Neural progenitor cell (in vitro differentiated cells): ENCODE measurements around the gene PKNOX2. TPM values are rescaled to one million over a fixed set of nuclear protein-coding genes. Genes with fewer than 3 reads are reported as not detected.
A peak's percentile ranks its signal among the peaks of the same experiment; 100 is the strongest.

Experiments
- DNase-seq: peaks from one replicate; pipeline ENCODE4 v3.0.0-alpha.2; 2016; ENCODE audit warnings: low spot score
- H2AFZ ChIP-seq: fragments of 200-600 bp; sonication (generic); replicated peaks from 2 replicates; pipeline ENCODE4 v1.6.1; 2016; ENCODE audit warnings: antibody characterized with exemption
- H3F3A ChIP-seq: fragments of 200-600 bp; sonication (generic); 2 replicates; pipeline ENCODE4 v1.6.1; 2016; ENCODE audit warnings: antibody characterized with exemption, low read depth
- H3K27ac ChIP-seq: fragments of 200-600 bp; sonication (generic); 2 replicates; pipeline ENCODE4 v1.5.1; 2016; ENCODE audit warnings: mild to moderate bottlenecking
- H3K27me3 ChIP-seq: fragments of 200-600 bp; sonication (generic); 2 replicates; pipeline ENCODE4 v1.6.1; 2016; ENCODE audit warnings: mild to moderate bottlenecking, moderate library complexity
- H3K36me3 ChIP-seq: fragments of 200-600 bp; sonication (generic); 2 replicates; pipeline ENCODE4 v1.5.1; 2016
- H3K4me1 ChIP-seq: fragments of 200-600 bp; sonication (generic); 2 replicates; pipeline ENCODE4 v1.6.1; 2016; ENCODE audit warnings: mixed run types
- H3K4me2 ChIP-seq: fragments of 200-600 bp; sonication (generic); 2 replicates; pipeline ENCODE4 v1.6.1; 2016
- H3K4me3 ChIP-seq: fragments of 200-600 bp; sonication (generic); 2 replicates; pipeline ENCODE4 v1.5.1; 2016
- H3K79me2 ChIP-seq: fragments of 200-600 bp; sonication (generic); 2 replicates; pipeline ENCODE4 v1.6.1; 2016; ENCODE audit warnings: low read depth
- H3K9ac ChIP-seq: fragments of 200-600 bp; sonication (generic); 2 replicates; pipeline ENCODE4 v1.6.1; 2016
- H3K9me3 ChIP-seq: fragments of 200-600 bp; sonication (generic); 2 replicates; pipeline ENCODE4 v1.5.1; 2016; ENCODE audit warnings: low read depth
- H4K20me1 ChIP-seq: fragments of 200-600 bp; sonication (generic); 2 replicates; pipeline ENCODE4 v1.6.1; 2016; ENCODE audit warnings: low read depth
- H3K27ac Mint-ChIP-seq: 3 replicates; pipeline ENCODE4 v1.8.0; 2021; ENCODE audit warnings: mixed read lengths
- H3K27me3 Mint-ChIP-seq: 2 replicates; pipeline ENCODE4 v1.8.0; 2022; ENCODE audit warnings: low read depth, mild to moderate bottlenecking, inconsistent platforms, moderate library complexity, mixed read lengths; ENCODE audit not compliant: insufficient read depth
- H3K36me3 Mint-ChIP-seq: 3 replicates; pipeline ENCODE4 v1.8.0; 2021; ENCODE audit warnings: mixed read lengths
- H3K4me1 Mint-ChIP-seq: 3 replicates; pipeline ENCODE4 v1.8.0; 2021; ENCODE audit warnings: mixed read lengths
- H3K4me3 Mint-ChIP-seq: 3 replicates; pipeline ENCODE4 v1.8.0; 2021; ENCODE audit warnings: mild to moderate bottlenecking, moderate library complexity, mixed read lengths
- H3K9me3 Mint-ChIP-seq: 3 replicates; pipeline ENCODE4 v1.8.0; 2020; ENCODE audit warnings: mixed read lengths
- EZH2 ChIP-seq: fragments of 200-600 bp; sonication (generic); IDR thresholded peaks from 2 replicates; pipeline ENCODE4 v1.6.1; 2017; ENCODE audit warnings: antibody characterized with exemption, mild to moderate bottlenecking, moderate library complexity
- EZH2phosphoT487 ChIP-seq: fragments of 200-600 bp; sonication (generic); IDR thresholded peaks from 2 replicates; pipeline ENCODE4 v1.6.1; 2017; ENCODE audit warnings: antibody characterized with exemption
- small RNA-seq: library from RNA; depleted of rRNA; stranded (forward); fragments of <200 nt; gene quantifications from one replicate; pipeline ENCODE3, GENCODE V24; 2015
- total RNA-seq: library from RNA; depleted of rRNA; stranded (reverse); fragments of >200 nt; gene quantifications from 2 replicates; pipeline ENCODE4 v1.2.3, GENCODE V29; 2015; ENCODE audit warnings: low replicate concordance
- TF ChIP-seq, protein P1 (sequence below): fragments of 200-600 bp; sonication (generic); IDR thresholded peaks from 2 replicates; pipeline ENCODE4 v1.5.1; 2017; ENCODE audit warnings: antibody characterized with exemption, mild to moderate bottlenecking

Gene PKNOX2
- total RNA-seq, 1 donor from 2014 or later = 4.3 TPM

DNA sequence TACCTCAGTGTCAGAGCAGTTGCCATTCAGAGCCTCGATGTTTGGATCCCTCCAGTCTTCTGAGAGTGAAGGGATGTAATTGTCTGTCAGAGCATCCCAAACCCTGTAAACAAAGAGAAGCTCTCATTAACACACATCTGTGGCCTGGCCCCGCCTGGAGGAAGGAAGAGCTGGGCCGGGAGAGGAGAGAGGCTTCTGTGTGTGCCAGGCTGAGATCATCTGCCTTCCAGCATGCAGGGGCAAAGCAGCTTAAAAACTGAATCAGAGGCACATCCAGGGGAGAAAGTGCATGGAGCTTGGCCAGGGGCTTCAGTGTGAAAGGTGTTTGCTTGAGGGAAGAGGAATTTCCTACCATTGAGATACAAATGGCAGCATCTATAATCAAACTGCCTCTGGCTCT lies 317.0 kb downstream of the PKNOX2 start:
- H3K27ac Mint-ChIP-seq = no peak overlapping the region
- Histone ChIP-seq H2AFZ (no peak overlapping the region), H3K4me2 (peak overlapping the region; percentile 11), H3K4me3 (no peak overlapping the region), H3K9me3 (no peaks in the 10 kb centered on the region), H3K4me1 (peaks cover 25% of the 10 kb centered on the region), H3F3A (peaks cover 48% of the 10 kb centered on the region), H3K9ac (no peak overlapping the region), H3K27me3 (no peaks in the 10 kb centered on the region), H4K20me1 (peaks cover 45% of the 10 kb centered on the region), H3K79me2 (peaks cover 3% of the 10 kb centered on the region), H3K27ac (peak overlapping the region; percentile 14), H3K36me3 (peaks cover 3% of the 10 kb centered on the region)
- peaks cover 22% of the 10 kb centered on the region for H3K4me1 Mint-ChIP-seq
- TF ChIP-seq EZH2 (no peak), EZH2phosphoT487 (no peak)
- TF ChIP-seq, protein P1, sequence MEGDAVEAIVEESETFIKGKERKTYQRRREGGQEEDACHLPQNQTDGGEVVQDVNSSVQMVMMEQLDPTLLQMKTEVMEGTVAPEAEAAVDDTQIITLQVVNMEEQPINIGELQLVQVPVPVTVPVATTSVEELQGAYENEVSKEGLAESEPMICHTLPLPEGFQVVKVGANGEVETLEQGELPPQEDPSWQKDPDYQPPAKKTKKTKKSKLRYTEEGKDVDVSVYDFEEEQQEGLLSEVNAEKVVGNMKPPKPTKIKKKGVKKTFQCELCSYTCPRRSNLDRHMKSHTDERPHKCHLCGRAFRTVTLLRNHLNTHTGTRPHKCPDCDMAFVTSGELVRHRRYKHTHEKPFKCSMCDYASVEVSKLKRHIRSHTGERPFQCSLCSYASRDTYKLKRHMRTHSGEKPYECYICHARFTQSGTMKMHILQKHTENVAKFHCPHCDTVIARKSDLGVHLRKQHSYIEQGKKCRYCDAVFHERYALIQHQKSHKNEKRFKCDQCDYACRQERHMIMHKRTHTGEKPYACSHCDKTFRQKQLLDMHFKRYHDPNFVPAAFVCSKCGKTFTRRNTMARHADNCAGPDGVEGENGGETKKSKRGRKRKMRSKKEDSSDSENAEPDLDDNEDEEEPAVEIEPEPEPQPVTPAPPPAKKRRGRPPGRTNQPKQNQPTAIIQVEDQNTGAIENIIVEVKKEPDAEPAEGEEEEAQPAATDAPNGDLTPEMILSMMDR = no peak
- H3K9me3 Mint-ChIP-seq = no peaks in the 10 kb centered on the region
- peak; percentile 63 for DNase-seq
- peaks cover 31% of the 10 kb centered on the region for H3K36me3 Mint-ChIP-seq
- no peak overlapping the region for H3K4me3 Mint-ChIP-seq
- H3K27me3 Mint-ChIP-seq = no peaks in the 10 kb centered on the region

Small RNA genes lying within 50 kb of the gene (small RNA-seq; reads per million reads assigned to genes)
- not detected for gene RNU6-321P

Other genes with a start within 250 kb of the PKNOX2 start
- not detected in 2 replicates for gene HEPN1, start 245.5 kb upstream of the PKNOX2 start, total RNA-seq
- not detected in 2 replicates for gene HEPACAM, start 228.7 kb upstream of the PKNOX2 start, total RNA-seq
- gene CCDC15, start 210.5 kb upstream of the PKNOX2 start, total RNA-seq = 7.4 and 11.2 TPM in 2 replicates
- gene SLC37A2, start 101.4 kb upstream of the PKNOX2 start, total RNA-seq = 1.4 and 3.3 TPM in 2 replicates
- gene TMEM218, start 53.1 kb upstream of the PKNOX2 start, total RNA-seq = 44.1 and 47.9 TPM in 2 replicates